Measurements from ENCODE around the gene ARHGEF16.

The ARHGEF16 gene

DNA sequence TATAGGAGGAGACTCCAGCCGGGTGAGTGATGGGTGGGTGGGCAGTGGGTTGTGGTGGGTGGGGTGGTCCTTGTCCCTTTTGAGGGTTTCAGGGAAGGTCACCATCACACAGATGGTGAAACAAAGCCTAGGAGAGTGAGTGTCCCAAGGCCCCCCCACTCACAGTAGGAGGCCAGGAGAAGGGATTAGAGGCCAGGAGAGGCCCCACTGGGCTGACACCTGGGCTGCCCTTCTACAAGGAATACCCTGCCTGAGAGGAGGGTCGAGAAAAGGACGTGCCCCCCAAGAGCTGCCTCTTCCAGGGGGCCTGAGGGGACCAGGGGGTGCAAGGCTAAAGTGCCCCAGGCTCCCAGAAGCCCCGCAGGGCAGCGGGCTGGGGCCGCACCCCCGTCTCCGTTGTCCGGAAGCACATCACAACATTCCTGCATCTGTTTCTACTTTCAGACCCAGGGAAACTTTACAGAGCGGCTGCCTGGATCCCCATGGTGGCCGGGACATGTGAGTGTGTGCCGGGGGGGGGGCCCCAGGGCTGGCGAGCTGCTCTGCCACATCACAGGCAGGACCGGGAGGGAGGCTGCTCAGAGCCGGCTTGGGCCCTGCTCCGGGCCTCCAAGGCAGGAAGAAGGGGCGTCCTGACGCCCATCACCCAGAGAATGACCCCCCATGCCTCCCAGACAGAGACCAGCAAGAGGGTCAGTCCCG is 68.2 kb downstream of the ARHGEF16 start:
- H3K36me3 ChIP-seq (ENCODE audit: control insufficient read depth in 2 of 2, insufficient read depth in 2 of 2, low read length in 2 of 2): no peaks in the 10 kb centered on the region
- no peak overlapping the region for H3K9ac ChIP-seq (ENCODE audit: low read length in 2 of 2)
- H3K27me3 ChIP-seq (ENCODE audit: control insufficient read depth in 1 of 2, insufficient read depth in 2 of 2, low read length in 2 of 2): peaks cover 0 to 3% of the 10 kb centered on the region in 2 donors
- no peak overlapping the region for H3K27ac ChIP-seq (ENCODE audit: low read length)
- H3K4me3 ChIP-seq (ENCODE audit: low read length in 2 of 2): no peak overlapping the region
- peaks cover 1% of the 10 kb centered on the region for H3K4me1 ChIP-seq (ENCODE audit: control insufficient read depth, insufficient read depth, low read length)
- no peaks in the 10 kb centered on the region for H3K9me3 ChIP-seq (ENCODE audit: control insufficient read depth in 2 of 2, low read length in 2 of 2)

DNA sequence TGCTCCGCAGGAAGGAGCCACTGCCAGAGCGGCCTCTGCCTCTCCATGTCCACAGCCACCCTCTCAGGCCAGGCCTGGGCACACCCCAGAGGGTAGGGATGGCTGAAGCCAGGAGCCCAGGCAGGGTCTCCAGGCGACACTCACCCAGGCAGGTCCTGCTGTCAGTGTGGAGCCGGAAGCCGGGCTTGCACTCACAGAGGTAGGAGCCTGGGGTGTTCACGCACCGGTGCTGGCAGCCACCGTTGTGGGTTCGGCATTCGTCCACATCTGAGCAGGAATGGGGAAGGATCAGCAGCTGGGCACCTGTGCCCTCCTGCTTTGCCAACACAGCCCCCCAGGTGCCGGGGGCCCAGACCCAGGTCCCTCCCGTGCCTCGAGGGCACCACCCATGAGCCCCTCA is 69.5 kb downstream of the ARHGEF16 start:
- no peaks in the 10 kb centered on the region for H3K9me3 ChIP-seq (ENCODE audit: control insufficient read depth in 2 of 2, low read length in 2 of 2)
- peaks cover 0 to 4% of the 10 kb centered on the region in 2 donors for H3K27me3 ChIP-seq (ENCODE audit: control insufficient read depth in 1 of 2, insufficient read depth in 2 of 2, low read length in 2 of 2)
- H3K36me3 ChIP-seq (ENCODE audit: control insufficient read depth in 2 of 2, insufficient read depth in 2 of 2, low read length in 2 of 2): no peaks in the 10 kb centered on the region
- no peak overlapping the region for H3K9ac ChIP-seq (ENCODE audit: low read length in 2 of 2)
- H3K4me3 ChIP-seq (ENCODE audit: low read length in 2 of 2): no peak overlapping the region
- no peak overlapping the region for H3K27ac ChIP-seq (ENCODE audit: low read length)
- H3K4me1 ChIP-seq (ENCODE audit: control insufficient read depth, insufficient read depth, low read length): peaks cover 2% of the 10 kb centered on the region

DNA sequence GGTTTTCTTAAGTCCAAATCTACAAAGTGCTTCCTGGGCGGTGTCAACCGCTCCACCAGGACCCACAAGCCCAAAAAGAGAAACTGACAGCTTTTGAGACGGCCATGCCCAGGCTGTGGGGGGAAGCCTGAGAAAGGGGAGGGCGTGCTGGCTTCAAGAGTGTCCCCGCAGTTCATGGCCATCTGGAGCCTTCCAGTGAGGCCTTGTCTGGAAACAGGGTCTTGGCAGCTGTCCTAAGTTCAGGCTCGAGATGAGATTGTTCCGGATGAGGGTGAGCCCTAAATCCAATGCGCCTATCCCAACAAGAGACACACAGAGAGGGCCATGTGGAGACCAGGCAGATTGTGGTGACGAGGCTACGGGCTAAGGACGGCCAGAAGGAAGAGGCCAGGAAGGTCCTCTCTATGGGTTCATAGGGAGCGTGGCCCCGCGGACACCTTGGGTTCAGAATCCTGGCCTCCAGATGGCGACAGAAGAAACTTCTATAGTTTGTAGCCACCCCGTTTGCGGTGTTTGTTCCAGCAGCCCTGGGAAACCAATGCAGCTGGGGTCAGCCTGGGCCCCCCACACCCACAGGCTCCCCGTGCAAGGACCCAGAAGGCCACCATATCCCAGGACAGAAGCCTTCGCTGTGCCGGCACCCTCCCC is 70.2 kb downstream of the ARHGEF16 start:
- H3K4me3 ChIP-seq (ENCODE audit: low read length in 2 of 2): no peak overlapping the region
- H3K36me3 ChIP-seq (ENCODE audit: control insufficient read depth in 2 of 2, insufficient read depth in 2 of 2, low read length in 2 of 2): no peaks in the 10 kb centered on the region
- peaks cover 9% of the 10 kb centered on the region for H3K4me1 ChIP-seq (ENCODE audit: control insufficient read depth, insufficient read depth, low read length)
- H3K27me3 ChIP-seq (ENCODE audit: control insufficient read depth in 1 of 2, insufficient read depth in 2 of 2, low read length in 2 of 2): peaks cover 0 to 7% of the 10 kb centered on the region in 2 donors
- no peak overlapping the region for H3K27ac ChIP-seq (ENCODE audit: low read length)
- no peak overlapping the region for H3K9ac ChIP-seq (ENCODE audit: low read length in 2 of 2)
- H3K9me3 ChIP-seq (ENCODE audit: control insufficient read depth in 2 of 2, low read length in 2 of 2): no peaks in the 10 kb centered on the region

GRCh38 chr1:3525551-3526482 is 71.4 kb downstream of the ARHGEF16 start:
- Histone ChIP-seq H3K36me3 (ENCODE audit: control insufficient read depth in 2 of 2, insufficient read depth in 2 of 2, low read length in 2 of 2) (no peaks in the 10 kb centered on the region), H3K4me1 (ENCODE audit: control insufficient read depth, insufficient read depth, low read length) (peaks cover 19% of the 10 kb centered on the region), H3K9ac (ENCODE audit: low read length in 2 of 2) (no peak overlapping the region), H3K9me3 (ENCODE audit: control insufficient read depth in 2 of 2, low read length in 2 of 2) (no peaks in the 10 kb centered on the region), H3K4me3 (ENCODE audit: low read length in 2 of 2) (no peak overlapping the region), H3K27ac (ENCODE audit: low read length) (no peak overlapping the region), H3K27me3 (ENCODE audit: control insufficient read depth in 1 of 2, insufficient read depth in 2 of 2, low read length in 2 of 2) (peaks cover 0 to 14% of the 10 kb centered on the region in 2 donors)

GRCh38 chr1:3527774-3528173 is 73.3 kb downstream of the ARHGEF16 start:
- H3K36me3 ChIP-seq (ENCODE audit: control insufficient read depth in 2 of 2, insufficient read depth in 2 of 2, low read length in 2 of 2): no peaks in the 10 kb centered on the region
- no peaks in the 10 kb centered on the region for H3K9me3 ChIP-seq (ENCODE audit: control insufficient read depth in 2 of 2, low read length in 2 of 2)
- no peak overlapping the region for H3K27ac ChIP-seq (ENCODE audit: low read length)
- no peak overlapping the region for H3K4me3 ChIP-seq (ENCODE audit: low read length in 2 of 2)
- no peak overlapping the region for H3K9ac ChIP-seq (ENCODE audit: low read length in 2 of 2)
- H3K4me1 ChIP-seq (ENCODE audit: control insufficient read depth, insufficient read depth, low read length): peaks cover 25% of the 10 kb centered on the region
- peaks cover 0 to 14% of the 10 kb centered on the region in 2 donors for H3K27me3 ChIP-seq (ENCODE audit: control insufficient read depth in 1 of 2, insufficient read depth in 2 of 2, low read length in 2 of 2)

GRCh38 chr1:3529099-3529729 is 74.7 kb downstream of the ARHGEF16 start:
- Histone ChIP-seq H3K36me3 (ENCODE audit: control insufficient read depth in 2 of 2, insufficient read depth in 2 of 2, low read length in 2 of 2) (no peaks in the 10 kb centered on the region), H3K4me3 (ENCODE audit: low read length in 2 of 2) (peak overlapping the region in 1 of 2 donors; percentile 29), H3K27me3 (ENCODE audit: control insufficient read depth in 1 of 2, insufficient read depth in 2 of 2, low read length in 2 of 2) (peaks cover 0 to 14% of the 10 kb centered on the region in 2 donors), H3K27ac (ENCODE audit: low read length) (no peak overlapping the region), H3K9ac (ENCODE audit: low read length in 2 of 2) (no peak overlapping the region), H3K4me1 (ENCODE audit: control insufficient read depth, insufficient read depth, low read length) (peaks cover 25% of the 10 kb centered on the region), H3K9me3 (ENCODE audit: control insufficient read depth in 2 of 2, low read length in 2 of 2) (no peaks in the 10 kb centered on the region)

DNA sequence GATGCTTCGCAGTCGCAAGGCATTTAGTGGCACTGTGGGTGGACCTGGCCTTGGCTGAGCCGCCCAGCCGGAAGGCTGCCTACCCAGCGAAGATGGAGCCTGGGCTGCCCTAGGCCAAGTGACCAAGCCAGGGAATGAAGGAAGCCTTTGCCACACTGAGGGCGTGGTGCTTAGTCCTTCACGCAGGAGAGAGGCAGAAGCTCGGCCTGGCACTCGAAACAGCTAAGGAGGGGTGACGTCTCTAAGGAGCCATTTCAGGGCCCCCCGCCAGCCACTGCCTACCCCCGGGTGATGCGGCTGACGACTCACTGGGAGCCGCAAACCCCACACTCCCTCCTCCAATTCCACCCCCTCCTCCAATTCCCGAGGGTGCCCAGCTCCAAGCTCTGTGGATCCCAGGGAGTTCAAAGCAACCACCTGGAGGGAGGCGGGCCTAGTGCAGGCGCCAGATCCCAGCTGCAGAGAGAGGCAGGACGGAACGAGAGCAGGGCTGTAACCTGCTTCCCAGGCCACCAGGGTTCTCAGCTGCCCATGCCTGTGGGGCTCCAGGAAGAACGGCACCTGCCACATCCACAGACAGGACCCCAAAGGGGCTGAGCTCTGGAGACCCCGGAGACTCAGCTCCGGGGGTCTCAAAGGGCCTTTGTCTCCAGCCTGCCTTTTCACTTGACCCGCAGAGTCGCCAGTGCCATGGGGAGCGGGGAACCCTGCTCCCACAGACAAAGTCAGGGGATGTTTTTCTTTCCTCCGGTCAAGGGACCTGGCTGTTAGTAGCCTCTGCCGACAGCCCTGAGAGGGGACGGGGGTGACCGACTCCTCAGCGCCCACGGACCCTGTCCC is 75.8 kb downstream of the ARHGEF16 start:
- peaks cover 25% of the 10 kb centered on the region for H3K4me1 ChIP-seq (ENCODE audit: control insufficient read depth, insufficient read depth, low read length)
- H3K27ac ChIP-seq (ENCODE audit: low read length): no peak overlapping the region

More for the DNA sequence above, 75.8 kb downstream of the ARHGEF16 start:
- no peaks in the 10 kb centered on the region for H3K36me3 ChIP-seq (ENCODE audit: control insufficient read depth in 2 of 2, insufficient read depth in 2 of 2, low read length in 2 of 2)
- peak overlapping the region; percentile 29 to 38 for H3K9ac ChIP-seq (ENCODE audit: low read length in 2 of 2)
- no peaks in the 10 kb centered on the region for H3K9me3 ChIP-seq (ENCODE audit: control insufficient read depth in 2 of 2, low read length in 2 of 2)
- H3K4me3 ChIP-seq (ENCODE audit: low read length in 2 of 2): peak overlapping the region; percentile 40 to 73
- peaks cover 0 to 14% of the 10 kb centered on the region in 2 donors for H3K27me3 ChIP-seq (ENCODE audit: control insufficient read depth in 1 of 2, insufficient read depth in 2 of 2, low read length in 2 of 2)

All from stomach smooth muscle (tissue), 2 donors.